ENCODE results near the gene SEMA6C.
"Not testable (repeated sequence)": the region's sequence is repeated elsewhere in the genome, so short reads cannot be mapped to it uniquely, and the experiment has no call there.

The SEMA6C gene, protein sequence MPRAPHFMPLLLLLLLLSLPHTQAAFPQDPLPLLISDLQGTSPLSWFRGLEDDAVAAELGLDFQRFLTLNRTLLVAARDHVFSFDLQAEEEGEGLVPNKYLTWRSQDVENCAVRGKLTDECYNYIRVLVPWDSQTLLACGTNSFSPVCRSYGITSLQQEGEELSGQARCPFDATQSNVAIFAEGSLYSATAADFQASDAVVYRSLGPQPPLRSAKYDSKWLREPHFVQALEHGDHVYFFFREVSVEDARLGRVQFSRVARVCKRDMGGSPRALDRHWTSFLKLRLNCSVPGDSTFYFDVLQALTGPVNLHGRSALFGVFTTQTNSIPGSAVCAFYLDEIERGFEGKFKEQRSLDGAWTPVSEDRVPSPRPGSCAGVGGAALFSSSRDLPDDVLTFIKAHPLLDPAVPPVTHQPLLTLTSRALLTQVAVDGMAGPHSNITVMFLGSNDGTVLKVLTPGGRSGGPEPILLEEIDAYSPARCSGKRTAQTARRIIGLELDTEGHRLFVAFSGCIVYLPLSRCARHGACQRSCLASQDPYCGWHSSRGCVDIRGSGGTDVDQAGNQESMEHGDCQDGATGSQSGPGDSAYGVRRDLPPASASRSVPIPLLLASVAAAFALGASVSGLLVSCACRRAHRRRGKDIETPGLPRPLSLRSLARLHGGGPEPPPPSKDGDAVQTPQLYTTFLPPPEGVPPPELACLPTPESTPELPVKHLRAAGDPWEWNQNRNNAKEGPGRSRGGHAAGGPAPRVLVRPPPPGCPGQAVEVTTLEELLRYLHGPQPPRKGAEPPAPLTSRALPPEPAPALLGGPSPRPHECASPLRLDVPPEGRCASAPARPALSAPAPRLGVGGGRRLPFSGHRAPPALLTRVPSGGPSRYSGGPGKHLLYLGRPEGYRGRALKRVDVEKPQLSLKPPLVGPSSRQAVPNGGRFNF

DNA sequence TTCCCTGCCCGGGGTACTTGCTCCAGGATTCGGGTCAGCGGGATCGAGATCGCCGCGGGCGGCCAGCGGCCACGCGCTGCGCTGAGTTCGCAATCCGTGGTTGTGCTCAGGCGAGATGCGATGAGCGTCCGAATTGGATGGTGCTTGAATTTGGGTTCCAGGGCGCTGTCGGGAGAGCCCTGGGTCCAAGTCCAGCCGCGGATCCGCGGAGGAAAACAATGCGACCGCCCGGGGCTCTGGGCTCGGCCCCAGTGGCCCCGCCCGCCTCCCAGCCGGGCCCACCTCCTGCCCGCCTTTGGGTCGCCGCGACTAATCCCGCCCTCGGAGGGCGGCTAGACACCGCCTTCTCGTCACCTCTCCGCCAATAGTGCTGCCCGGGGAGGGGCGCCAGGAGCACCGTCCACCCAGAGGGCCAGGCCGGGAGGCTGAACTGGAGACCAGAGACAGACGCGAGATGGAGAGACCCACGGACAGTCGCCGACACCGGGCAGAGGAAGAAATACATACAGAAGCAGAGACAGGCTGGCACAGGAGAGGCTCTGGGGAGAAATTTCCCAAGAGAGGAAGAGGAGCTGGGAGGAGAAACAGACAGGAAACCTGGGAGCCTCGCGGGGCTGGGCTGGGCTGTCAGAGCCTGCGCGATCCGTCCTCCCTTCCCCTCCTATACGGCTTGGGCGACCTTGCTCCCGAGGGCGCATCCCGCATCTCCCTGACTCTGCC, at the start of gene SEMA6C:
TSS of gene SEMA6C (minus strand) at position 220 of the 720 bp plus-strand sequence. CDS start 4,010 bp downstream, outside the sequence.
- peak; percentile 98 for DNase-seq (ENCODE audit: low spot score)

DNA sequence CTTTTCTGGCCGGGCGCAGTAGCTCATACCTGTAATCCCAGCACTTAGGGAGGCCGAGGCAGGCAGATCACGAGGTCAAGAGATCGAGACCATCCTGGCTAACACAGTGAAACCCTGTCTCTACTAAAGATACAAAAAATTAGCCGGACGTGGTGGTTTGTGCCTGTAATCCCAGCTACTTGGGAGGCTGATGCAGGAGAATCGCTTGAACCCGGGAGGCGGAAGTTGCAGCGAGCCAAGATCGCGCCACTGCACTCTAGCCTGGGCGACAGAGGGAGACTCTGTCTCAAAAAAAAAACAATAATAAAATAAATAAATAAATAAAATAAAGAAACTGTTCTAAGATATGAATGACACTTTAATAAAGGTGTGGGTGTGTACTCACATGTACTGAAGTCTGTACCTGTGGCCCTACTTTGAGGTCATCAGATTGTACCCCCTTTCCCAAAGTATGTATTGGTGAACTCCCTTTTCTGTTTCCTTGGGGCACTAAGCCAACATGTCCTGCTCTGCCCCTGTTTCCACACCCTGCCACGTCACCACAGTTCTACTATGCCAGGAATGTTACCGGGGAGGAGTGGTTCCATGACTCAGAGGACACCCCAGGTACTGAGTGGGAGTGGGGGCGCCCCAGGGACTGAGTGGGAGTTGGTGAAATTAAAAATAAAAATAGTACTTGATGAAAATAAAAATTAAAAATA, 48.6 kb upstream of the SEMA6C start:
- DNase-seq (ENCODE audit: low spot score) = not testable (repeated sequence)

DNA sequence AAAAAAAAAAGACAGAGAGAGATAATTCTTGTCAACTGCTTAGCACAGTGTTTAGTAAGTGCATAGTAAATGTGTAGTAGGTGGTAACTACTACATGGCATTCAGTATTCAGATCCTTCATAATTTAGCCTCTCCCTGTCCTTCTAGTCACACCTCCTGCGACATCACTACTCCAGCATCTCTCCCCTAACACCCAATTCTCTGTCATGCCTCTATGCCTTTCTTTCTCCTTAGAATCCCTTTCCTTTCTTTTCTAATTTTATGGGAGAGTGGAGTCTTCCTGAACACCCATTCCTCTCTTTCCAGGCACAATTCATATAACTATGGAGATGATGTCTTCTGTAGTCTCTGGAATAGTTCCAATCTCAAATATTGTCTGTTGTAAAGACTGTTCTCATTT, 47.4 kb upstream of the SEMA6C start:
- no peak for DNase-seq (ENCODE audit: low spot score)

DNA sequence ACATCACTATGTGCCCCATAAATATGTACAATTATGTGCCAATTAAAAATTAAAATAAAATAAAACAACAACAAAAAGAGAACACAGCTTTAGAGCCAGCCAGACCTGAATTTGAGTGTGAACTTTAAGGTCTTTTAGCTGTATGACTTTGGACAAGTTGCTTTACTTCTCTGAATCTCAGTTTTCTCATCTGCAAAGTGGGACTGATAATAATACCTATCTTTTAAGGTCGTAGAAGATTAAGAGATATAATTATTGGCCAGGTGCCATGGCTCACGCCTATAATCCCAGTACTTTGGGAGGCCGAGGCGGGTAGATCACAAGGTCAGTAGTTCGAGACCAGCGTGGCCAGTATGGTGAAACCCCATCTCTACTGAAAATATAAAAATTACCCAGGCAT, 46.9 kb upstream of the SEMA6C start:
- no peak for DNase-seq (ENCODE audit: low spot score)

DNA sequence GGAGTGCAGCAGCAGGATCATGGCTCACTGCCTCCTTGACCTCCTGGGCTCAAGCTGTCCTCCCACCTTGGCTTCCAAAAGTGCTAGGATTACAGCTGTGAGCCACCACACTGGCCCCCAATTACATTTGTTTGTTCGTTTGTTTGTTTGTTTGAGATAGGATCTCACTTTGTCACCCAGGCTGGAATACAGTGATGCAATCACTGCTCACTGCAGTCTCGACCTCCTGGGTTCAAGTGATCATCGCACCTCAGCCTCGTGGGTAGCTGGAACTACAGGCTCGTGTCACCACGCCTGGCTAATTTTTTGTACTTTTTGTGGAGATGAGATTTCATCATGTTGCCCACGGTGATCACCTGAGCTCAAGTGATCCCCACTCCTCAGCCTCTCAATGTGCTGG, 45.6 kb upstream of the SEMA6C start:
- no peak for DNase-seq (ENCODE audit: low spot score)

DNA sequence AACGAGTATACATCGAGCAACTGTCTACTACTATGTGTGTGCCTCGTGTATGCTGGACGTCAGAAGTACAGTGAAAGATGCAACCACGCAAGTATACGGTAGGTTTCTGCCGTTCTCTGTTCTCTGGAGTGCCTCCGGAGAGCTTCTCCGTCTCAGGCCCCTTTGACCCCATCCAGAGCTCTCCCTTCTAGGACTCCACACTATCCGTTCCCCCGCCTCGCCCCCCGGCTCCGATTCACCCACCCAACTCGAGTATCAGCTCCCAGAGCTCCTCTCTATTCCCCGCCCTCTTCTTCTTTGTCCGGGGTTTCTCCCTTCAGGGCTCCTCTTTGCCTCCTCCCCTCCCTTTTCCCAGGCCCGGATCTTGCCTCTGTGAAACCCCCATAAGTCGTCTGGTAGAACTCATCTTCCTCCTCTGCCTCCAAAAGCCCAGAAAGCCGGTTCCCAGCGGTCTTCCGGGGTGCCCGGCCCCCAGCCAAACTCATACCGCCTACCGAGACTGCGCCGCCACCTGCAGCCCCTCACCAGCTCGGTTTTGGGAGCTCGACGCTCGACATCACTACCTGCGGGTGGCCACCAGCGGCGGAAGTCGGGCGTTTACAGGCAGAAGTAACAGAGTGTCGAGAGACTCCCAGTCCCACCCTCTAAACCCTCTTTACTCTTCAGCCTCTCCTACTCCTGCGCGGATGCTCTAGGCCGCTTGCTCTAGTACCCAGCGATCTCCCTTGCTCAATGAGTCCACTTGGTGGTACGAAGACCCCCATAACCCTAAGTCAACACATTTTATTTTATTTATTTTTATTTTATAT, 43.4 kb upstream of the SEMA6C start, which contains the start of gene VPS72:
TSS of gene VPS72 (minus strand) at position 561 of the 809 bp plus-strand sequence. CDS start at position 485, 76 bp downstream.
- DNase-seq (ENCODE audit: low spot score) = peak; percentile 92

DNA sequence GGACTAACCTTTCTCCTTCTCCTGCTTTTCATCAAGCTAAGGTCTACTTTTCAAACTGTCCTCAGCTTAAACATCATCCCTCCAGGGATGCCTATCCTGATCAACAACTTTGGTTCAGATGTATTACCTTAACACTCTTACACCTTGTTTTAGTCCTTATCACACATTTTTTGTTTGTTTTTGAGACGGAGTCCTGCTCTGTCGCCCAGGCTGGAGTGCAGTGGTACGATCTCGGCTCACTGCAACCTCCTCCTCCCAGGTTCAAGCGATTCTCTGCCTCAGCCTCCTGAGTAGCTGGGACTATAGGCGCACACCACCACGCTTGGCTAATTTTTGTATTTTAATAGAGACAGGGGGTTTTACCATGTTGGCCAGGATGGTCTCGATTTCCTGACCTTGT, 42.2 kb upstream of the SEMA6C start:
- not testable (repeated sequence) for DNase-seq (ENCODE audit: low spot score)

DNA sequence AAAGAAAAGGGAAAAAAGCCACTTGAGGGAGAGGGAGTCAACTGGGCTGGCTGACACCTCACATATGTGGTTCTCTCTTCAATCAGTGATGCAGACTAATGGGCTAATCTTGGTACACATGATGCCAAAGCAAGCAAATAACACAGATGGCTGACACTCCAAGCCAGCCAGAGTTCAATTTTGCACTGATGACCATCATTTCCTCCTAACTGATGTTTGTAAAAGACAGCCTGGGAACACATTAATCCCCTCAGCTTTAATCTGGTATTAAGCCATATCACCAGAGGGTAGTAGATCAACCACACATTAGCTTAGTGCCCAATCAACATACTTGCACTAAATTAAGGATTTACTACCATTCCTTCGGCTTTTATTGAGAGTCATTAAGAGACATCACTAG, 40.8 kb upstream of the SEMA6C start:
- no peak for DNase-seq (ENCODE audit: low spot score)

DNA sequence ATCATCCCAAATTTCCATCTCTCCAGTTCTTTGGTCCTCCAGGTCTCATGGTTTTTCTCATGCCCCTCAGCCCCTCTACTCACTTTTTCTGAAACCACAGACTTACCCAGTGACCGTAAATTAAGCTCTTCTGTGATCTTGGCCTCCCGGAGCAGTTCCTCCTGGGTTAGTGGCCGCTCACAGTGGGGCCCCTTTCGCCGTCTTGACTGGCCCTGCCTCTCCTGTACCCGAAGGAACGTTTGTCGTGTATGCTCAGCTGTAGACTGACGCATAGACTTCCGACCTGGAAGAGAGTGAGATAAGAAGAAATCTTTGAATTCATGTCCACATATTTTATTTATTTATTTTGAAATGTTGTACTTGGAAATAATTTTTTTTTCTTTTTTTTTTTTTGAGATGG, 37.8 kb upstream of the SEMA6C start:
- DNase-seq (ENCODE audit: low spot score) = no peak

DNA sequence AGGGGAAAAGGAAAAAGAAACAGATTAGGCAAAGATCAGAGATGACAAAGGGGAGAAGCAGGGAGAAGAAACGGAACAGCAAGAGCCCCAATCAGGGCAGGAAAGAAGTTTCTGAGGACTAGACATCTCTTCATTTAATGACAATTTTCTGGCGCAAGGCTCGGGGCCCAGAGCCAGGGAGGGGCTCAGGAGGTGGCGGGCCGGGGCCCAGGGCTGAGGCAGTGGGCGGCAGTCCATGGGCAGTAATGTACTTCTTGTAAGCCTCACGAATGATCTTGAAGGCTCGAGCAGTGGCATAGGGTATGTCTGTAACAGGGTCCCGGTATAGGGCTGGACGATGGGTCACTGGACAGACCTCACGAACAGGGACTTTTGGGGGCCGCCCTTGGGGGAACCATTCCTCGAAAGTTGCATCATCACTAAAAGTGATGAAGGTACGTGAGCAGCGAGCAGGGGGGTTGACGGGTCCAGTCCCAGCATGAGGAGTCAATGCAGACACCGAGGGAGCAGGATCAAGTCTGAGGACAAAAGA, 30.1 kb upstream of the SEMA6C start:
- no peak for DNase-seq (ENCODE audit: low spot score)

DNA sequence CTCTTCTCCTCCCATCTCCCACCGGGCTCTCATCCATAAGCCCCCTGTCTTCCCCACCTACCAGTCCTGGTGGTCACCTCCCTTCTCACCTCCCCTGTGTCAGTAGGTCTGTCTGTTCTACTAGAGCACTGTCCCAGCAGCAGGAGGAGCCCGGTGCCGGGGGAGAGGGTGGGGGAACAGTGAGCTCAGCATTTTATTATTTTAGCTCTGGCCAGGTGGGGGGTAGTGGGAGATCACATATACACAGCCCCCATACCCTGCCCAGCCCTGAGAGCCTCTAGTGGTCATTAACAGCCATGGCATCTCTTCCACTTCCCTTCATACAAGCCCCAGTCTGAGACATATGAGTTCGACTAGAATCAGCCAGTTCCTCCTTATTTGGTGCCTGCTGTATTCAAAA, 29.4 kb upstream of the SEMA6C start, which contains the start of gene TMOD4:
TSS of gene TMOD4 (minus strand) at position 119 of the 400 bp plus-strand sequence. CDS start 1,106 bp downstream, outside the sequence.
- no peak for DNase-seq (ENCODE audit: low spot score)

DNA sequence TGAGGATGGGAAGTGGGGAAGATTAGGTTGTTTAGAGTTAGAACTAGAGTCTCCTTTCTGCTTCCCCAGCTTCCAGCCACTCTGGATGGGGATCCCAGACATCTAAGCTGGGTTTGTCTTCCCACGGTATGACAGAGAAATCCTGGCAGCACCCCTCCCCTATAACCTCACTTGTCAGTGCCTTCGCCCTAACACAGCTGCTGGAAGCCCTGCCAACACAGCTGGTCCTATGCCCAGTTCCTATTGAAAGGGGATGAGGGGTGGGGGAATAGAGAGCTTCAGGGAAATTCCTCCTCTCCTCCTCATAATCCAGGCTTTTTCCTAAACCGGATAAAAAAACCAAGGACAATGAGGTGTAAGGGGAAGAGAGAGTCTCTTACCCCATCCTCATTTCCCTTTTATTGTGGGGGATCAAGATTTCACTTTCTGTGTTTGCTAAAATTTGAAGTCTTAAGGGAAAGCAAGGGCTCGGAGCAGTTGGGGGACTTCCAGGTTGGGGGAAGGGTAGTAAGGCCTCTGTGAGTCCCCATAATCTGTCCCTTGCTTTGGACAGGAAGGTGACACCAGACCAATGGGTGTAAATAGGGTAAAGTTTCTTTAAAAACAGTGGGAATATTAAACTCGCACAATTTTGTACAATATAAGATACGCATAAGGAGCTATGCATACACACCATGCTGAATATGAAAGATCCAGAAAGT, 28.8 kb upstream of the SEMA6C start:
- DNase-seq (ENCODE audit: low spot score) = peak; percentile 89

DNA sequence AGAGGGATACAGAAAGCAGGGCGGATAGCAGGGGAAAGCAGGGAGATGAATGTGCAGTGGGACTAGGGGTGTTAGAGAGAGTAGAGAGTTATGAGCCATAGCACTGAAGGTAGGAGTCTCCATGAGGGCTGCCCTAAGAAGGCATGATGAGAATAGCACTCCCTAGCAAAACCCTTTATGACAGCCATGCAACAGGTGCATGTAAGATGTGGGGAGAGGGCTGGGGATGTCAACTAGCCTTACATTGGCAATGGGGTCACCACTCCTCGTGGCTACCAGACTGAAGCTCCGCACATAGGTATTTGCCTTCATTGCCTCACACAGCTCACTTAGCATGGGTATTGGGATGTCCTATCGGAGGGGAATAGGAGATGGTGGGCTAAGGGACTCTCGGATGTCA, 24.8 kb upstream of the SEMA6C start:
- no peak for DNase-seq (ENCODE audit: low spot score)

DNA sequence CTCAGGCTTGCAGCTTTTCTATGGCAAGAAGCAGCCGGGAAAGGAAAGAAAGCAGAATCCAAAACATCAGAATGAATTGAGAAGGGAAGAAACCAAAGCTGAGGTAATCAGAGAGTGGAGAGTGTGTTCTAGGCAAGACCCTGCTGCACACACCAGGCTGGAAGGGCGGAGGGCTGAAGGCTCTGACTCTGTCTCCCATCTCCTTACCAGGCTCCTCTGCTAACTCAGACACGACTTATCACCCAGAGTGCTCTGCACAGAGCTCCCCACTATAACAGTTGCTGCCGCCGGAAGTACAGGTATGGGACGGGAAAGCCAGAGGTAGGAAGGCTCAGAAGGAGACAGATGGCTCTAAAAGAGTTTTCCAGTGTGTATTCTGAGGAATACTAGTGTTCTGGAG, 20.7 kb upstream of the SEMA6C start:
- no peak for DNase-seq (ENCODE audit: low spot score)

DNA sequence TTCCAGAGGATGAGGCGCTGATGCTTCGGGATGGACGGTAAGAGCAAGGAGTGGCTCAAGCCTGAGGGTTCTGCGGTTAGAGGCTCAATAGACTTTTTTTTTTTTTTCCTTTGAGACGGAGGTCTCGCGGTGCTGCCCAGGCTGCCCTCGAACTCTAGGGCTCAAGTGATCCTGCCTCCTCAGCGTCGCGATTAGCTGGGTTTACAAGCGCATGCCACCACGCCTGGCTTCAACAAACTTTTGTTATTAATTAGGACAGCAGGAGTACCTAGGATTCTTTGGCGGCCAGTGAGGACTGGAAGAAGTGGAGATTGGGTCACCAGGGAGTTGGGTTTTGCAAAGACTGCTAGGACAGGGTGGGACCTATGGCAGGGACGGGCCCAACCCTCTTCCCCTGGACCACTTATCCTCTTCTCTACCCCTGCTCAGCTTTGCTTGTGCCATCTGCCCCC, 20.1 kb upstream of the SEMA6C start:
- DNase-seq (ENCODE audit: low spot score) = no peak

DNA sequence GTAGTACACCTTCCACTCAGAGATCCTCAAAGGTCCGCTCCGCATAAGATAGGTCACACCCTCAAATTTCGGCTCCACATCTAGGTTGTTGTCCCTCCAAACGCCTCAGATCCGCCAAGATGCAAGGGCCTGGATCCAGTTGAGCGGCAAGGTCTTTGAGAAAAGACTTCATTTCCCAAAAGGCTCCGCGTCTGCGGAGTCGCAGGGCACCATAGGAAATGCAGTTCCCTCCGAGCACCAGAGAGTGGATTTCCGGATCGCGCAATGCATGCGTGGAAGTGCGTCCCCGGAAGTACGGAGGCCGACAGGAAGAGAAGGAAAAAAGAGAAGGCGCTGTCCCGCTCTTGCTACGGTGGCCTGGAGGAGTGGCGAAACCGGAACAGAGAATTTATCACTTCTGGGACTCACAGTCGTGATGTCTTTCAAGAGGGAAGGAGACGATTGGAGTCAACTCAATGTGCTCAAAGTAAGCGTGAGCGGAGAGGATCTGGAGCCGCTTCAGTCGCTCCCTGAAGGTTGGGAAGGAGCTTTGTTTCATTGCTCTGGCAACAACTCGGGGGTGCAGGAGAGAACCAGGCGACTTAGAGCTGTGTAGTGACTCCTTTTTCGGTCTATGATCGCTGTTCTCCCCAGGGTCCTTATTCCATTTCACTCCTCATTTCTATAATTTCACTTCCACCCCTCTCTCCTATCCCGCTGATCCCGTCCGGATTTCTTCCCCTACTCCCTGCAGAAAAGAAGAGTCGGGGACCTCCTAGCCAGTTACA, 19.5 kb upstream of the SEMA6C start, which contains the start of the genes LYSMD1 and SCNM1:
TSS of gene LYSMD1 (minus strand) at position 165 of the 767 bp plus-strand sequence. CDS start 644 bp downstream, outside the sequence.
TSS of gene SCNM1 (plus strand) at position 407 of the 767 bp plus-strand sequence. CDS start at position 416, 9 bp downstream.
- peak; percentile 98 for DNase-seq (ENCODE audit: low spot score)

DNA sequence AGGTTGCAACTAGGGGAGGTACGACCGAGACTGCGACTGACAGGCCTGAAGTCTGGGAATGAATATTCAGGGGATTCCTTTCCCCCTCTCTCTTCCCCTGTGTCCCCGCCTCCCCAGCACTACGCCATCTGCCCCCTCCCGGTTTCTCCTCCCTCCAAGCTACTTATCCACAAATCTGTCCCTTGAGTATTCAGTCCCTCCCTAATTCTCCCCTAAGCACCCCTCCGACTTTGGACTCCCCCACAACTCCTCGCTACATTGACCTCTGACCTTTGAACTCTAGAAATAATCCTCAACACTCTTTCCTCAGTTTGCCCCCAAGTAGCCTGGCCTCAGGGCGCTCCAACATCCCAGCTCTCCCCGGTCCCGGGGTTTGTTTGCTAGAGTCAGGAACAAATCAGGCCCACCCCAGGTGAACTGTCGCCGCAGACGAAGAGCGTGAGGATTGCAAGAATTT, 18.9 kb upstream of the SEMA6C start:
- DNase-seq (ENCODE audit: low spot score) = peak; percentile 63

DNA sequence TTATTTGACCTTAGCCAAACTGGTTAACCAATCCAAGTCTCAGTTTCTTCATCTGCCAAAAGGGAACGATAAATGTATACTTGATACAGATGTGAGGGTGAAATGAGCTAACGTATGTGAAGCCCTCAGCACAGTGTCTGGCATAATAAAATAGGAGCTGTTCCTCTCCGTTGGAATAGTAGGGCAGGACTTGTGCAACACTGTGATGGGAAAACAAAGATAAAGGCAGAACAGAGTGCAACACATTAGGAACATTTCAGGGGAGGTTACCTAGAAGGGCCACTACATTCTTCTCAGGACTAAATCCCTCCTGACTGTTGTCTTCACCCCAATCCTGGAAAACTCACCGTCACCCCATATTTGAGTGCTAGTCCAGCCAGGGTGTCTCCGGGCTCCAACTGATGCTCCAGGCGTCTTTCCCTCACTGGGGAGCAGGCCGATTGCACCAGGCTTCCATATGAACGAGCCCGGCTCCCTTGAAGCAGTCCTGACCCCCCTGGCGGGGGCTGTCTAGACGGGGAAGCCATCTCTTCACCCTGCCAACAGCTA, 18.4 kb upstream of the SEMA6C start:
- DNase-seq (ENCODE audit: low spot score) = no peak

All from Ammon's horn (tissue), 1 donor.